ENCODE measurements around the gene HIVEP1.
A peak's percentile ranks its signal among the peaks of the same experiment; 100 is the strongest.
"Not testable (repeated sequence)": the region's sequence is repeated elsewhere in the genome, so short reads cannot be mapped to it uniquely, and the experiment has no call there.

The HIVEP1 gene

GRCh38 chr6:12096342-12096741 lies 84.2 kb downstream of the HIVEP1 start:
- no peak for DNase-seq (ENCODE audit: insufficient read length)
- FAIRE-seq: no peak

DNA sequence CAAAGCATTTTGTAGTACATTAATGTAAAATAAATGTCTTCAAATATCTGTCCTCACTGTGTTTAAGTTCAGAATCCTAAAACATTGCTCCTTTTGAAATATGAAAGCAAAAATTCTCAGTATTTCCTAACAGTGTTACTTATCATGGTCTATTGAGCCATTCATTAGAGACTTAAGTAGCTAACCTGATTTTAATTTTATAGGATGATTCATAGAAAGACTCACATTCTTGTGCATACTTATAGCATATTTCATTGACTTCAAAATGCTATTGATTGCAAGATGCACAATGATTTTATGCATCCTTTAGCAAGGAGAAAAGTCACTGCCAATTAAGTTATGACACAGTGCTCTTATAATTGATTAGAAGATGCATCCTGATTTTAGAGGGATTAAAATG lies 85.7 kb downstream of the HIVEP1 start:
- FAIRE-seq (no peak), DNase-seq (ENCODE audit: insufficient read length) (no peak)
- no peak for TF ChIP-seq TAF1 (IDR thresholded peaks at IDR 0.05; ENCODE audit: borderline replicate concordance, low read depth, low read length)

More at GRCh38 chr6:12096342-12096741, 84.2 kb downstream of the HIVEP1 start:
- TF ChIP-seq TAF1 (IDR thresholded peaks at IDR 0.05; ENCODE audit: borderline replicate concordance, low read depth, low read length): no peak
- no peak for TF ChIP-seq POLR2AphosphoS5 (IDR thresholded peaks at IDR 0.05; ENCODE audit: low read depth, low read length)
- TF ChIP-seq POLR2A (IDR thresholded peaks at IDR 0.05; ENCODE audit: low read depth, low read length): no peak

DNA sequence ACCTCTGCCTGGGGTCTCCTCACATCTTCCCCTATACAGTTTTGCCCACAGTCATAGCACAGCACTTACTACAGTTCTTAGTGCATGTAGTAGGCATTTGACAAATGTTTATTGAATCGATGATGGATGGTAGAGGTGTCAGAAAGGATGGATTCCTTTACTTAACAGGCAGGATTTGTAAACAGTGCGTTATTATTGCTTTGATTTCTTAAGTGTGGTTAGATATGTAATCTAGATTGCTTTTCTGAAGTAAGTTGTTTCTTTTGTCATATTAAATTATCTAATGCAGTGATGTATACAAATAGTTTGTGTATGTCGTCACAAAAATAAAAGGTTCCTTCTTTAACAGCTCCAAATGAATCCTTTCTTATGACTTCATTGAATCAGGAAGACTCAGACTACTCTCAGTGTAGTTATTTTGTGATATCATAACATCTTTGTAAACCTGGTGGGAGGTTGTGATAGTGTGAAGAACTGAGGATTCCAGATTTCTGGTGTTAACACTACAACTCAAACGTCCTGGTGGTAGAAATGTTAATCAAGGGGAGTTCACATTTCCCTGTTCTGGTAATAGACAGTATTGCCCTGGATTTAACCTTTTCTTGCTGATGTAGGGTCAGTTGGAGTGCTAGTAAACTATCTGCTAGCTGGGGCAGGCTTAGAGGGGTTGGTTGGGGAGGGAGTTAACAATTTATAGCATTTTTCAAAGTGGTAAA lies 87.7 kb downstream of the HIVEP1 start:
- TF ChIP-seq POLR2AphosphoS5 (IDR thresholded peaks at IDR 0.05; ENCODE audit: low read depth, low read length): no peak
- no peak for TF ChIP-seq TAF1 (IDR thresholded peaks at IDR 0.05; ENCODE audit: borderline replicate concordance, low read depth, low read length)
- TF ChIP-seq POLR2A (IDR thresholded peaks at IDR 0.05; ENCODE audit: low read depth, low read length): no peak
- no peak for FAIRE-seq
- DNase-seq (ENCODE audit: insufficient read length): no peak

- no peak for DNase-seq (ENCODE audit: insufficient read length)
- TF ChIP-seq TAF1 (IDR thresholded peaks at IDR 0.05; ENCODE audit: borderline replicate concordance, low read depth, low read length): no peak
- TF ChIP-seq POLR2AphosphoS5 (IDR thresholded peaks at IDR 0.05; ENCODE audit: low read depth, low read length): no peak
- FAIRE-seq: no peak
Observed at GRCh38 chr6:12101048-12101447, 88.9 kb downstream of the HIVEP1 start.

DNA sequence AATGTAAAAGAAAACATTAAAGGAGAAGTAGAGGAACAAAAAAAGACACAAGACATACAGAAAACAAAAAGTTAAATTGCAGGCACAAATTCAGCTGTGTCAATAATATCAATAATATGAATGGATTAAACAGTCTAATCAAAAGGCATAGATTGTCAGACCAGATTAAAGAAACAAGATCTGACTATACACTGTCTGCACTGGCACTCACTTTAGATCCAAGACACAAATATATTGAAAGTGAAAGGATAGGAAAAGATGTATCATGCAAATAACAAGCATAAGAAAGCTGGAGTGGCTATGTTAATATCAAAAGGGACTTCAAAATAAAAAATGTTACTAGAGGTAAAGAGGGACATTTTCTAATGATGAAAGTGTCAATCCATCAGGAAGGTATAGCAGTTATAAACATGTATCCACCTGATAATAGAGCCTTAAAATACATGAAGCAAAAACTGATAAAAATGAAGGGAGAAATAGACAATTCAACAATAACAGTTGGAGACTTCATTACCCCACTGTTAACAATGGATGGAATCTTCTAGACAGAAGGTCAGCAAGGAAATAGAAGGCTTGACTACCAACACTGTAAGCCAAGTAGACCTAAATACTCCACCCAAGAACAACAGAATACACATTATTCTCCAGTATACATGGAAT lies 89.7 kb downstream of the HIVEP1 start:
- FAIRE-seq: peak; percentile 58
- no peak for TF ChIP-seq TAF1 (IDR thresholded peaks at IDR 0.05; ENCODE audit: borderline replicate concordance, low read depth, low read length)
- no peak for TF ChIP-seq POLR2AphosphoS5 (IDR thresholded peaks at IDR 0.05; ENCODE audit: low read depth, low read length)
- no peak for TF ChIP-seq POLR2A (IDR thresholded peaks at IDR 0.05; ENCODE audit: low read depth, low read length)

GRCh38 chr6:12102350-12102749 lies 90.2 kb downstream of the HIVEP1 start:
- FAIRE-seq: peak; percentile 38
- no peak for DNase-seq (ENCODE audit: insufficient read length)
- TF ChIP-seq TAF1 (IDR thresholded peaks at IDR 0.05; ENCODE audit: borderline replicate concordance, low read depth, low read length) (no peak), POLR2AphosphoS5 (IDR thresholded peaks at IDR 0.05; ENCODE audit: low read depth, low read length) (no peak), POLR2A (IDR thresholded peaks at IDR 0.05; ENCODE audit: low read depth, low read length) (no peak)

More for the DNA sequence above, 89.7 kb downstream of the HIVEP1 start:
- DNase-seq (ENCODE audit: insufficient read length): no peak

- TF ChIP-seq POLR2A (IDR thresholded peaks at IDR 0.05; ENCODE audit: low read depth, low read length): no peak
- no peak for TF ChIP-seq TAF1 (IDR thresholded peaks at IDR 0.05; ENCODE audit: borderline replicate concordance, low read depth, low read length)
- TF ChIP-seq POLR2AphosphoS5 (IDR thresholded peaks at IDR 0.05; ENCODE audit: low read depth, low read length): no peak
- DNase-seq (ENCODE audit: insufficient read length) (no peak), FAIRE-seq (peak; percentile 54)
Observed at GRCh38 chr6:12103158-12103557, 91.0 kb downstream of the HIVEP1 start.

- TF ChIP-seq TAF1 (IDR thresholded peaks at IDR 0.05; ENCODE audit: borderline replicate concordance, low read depth, low read length) (no peak), POLR2A (IDR thresholded peaks at IDR 0.05; ENCODE audit: low read depth, low read length) (no peak), POLR2AphosphoS5 (IDR thresholded peaks at IDR 0.05; ENCODE audit: low read depth, low read length) (no peak)
- FAIRE-seq: no peak
- DNase-seq (ENCODE audit: insufficient read length): no peak
Observed at GRCh38 chr6:12105271-12105670, 93.2 kb downstream of the HIVEP1 start.

DNA sequence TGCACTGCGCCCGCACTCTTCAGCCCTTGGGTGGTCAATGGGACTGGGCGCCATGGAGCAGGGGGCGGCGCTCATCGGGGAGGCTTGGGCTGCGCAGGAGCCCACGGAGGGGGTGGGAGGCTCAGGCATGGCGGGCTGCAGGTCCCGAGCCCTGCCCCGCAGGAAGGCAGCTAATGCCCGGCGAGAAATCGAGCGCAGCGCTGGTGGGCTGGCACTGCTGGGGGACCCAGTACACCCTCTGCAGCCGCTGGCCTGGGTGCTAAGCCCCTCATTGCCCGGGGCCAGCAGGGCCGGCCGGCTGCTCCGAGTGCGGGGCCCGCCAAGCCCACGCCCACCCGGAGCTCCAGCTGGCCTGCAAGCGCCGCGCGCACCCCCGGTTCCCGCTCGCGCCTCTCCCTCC lies 96.3 kb downstream of the HIVEP1 start:
- DNase-seq (ENCODE audit: insufficient read length); FAIRE-seq: not testable (repeated sequence)

- TF ChIP-seq POLR2A (IDR thresholded peaks at IDR 0.05; ENCODE audit: low read depth, low read length) (no peak), TAF1 (IDR thresholded peaks at IDR 0.05; ENCODE audit: borderline replicate concordance, low read depth, low read length) (no peak), POLR2AphosphoS5 (IDR thresholded peaks at IDR 0.05; ENCODE audit: low read depth, low read length) (no peak)
- FAIRE-seq: peak; percentile 24
- DNase-seq (ENCODE audit: insufficient read length): no peak
Observed at GRCh38 chr6:12110523-12111362, 98.6 kb downstream of the HIVEP1 start.

- no peak for DNase-seq (ENCODE audit: insufficient read length)
- FAIRE-seq: peak; percentile 53
- no peak for TF ChIP-seq POLR2A (IDR thresholded peaks at IDR 0.05; ENCODE audit: low read depth, low read length)
- TF ChIP-seq POLR2AphosphoS5 (IDR thresholded peaks at IDR 0.05; ENCODE audit: low read depth, low read length): no peak
- TF ChIP-seq TAF1 (IDR thresholded peaks at IDR 0.05; ENCODE audit: borderline replicate concordance, low read depth, low read length): no peak
Observed at GRCh38 chr6:12111363-12111670, 99.2 kb downstream of the HIVEP1 start.

Data from GM12892 (cell line).